ENCODE data around the gene B4GALNT4. TPM values are rescaled to one million over a fixed set of nuclear protein-coding genes. Genes with fewer than 3 reads are reported as not detected.
"Not testable (repeated sequence)": the region's sequence is repeated elsewhere in the genome, so short reads cannot be mapped to it uniquely, and the experiment has no call there.

B4GALNT4 gene
- total RNA-seq, 1 experiment from 2014 or later = 8.1 TPM

- DNase-seq (ENCODE audit: extremely low read depth, low read depth) = no peak
Measured at GRCh38 chr11:373716-374551, 4.6 kb downstream of the B4GALNT4 start.

- DNase-seq (ENCODE audit: extremely low read depth, low read depth) = no peak
Measured at GRCh38 chr11:375065-376025, 6.0 kb downstream of the B4GALNT4 start.

GRCh38 chr11:376531-377173 lies 7.4 kb downstream of the B4GALNT4 start:
- DNase-seq (ENCODE audit: extremely low read depth, low read depth) = no peak

GRCh38 chr11:377174-377865 lies 8.0 kb downstream of the B4GALNT4 start:
- no peak for DNase-seq (ENCODE audit: extremely low read depth, low read depth)

GRCh38 chr11:377883-378500 lies 8.7 kb downstream of the B4GALNT4 start:
- no peak for DNase-seq (ENCODE audit: extremely low read depth, low read depth)

GRCh38 chr11:379205-380094 lies 10.2 kb downstream of the B4GALNT4 start:
- DNase-seq (ENCODE audit: extremely low read depth, low read depth) = no peak

GRCh38 chr11:380095-380480 lies 10.8 kb downstream of the B4GALNT4 start:
- no peak for DNase-seq (ENCODE audit: extremely low read depth, low read depth)

- DNase-seq (ENCODE audit: extremely low read depth, low read depth) = no peak
Measured at GRCh38 chr11:380491-380890, 11.2 kb downstream of the B4GALNT4 start.

- DNase-seq (ENCODE audit: extremely low read depth, low read depth) = no peak
Measured at GRCh38 chr11:380996-381395, 11.7 kb downstream of the B4GALNT4 start.

- no peak for DNase-seq (ENCODE audit: extremely low read depth, low read depth)
Measured at GRCh38 chr11:381501-382072, 12.3 kb downstream of the B4GALNT4 start.

- no peak for DNase-seq (ENCODE audit: extremely low read depth, low read depth)
Measured at GRCh38 chr11:382081-382629, 12.9 kb downstream of the B4GALNT4 start.

- DNase-seq (ENCODE audit: extremely low read depth, low read depth) = no peak
Measured at GRCh38 chr11:383431-383830, 14.1 kb downstream of the B4GALNT4 start.

- no peak for DNase-seq (ENCODE audit: extremely low read depth, low read depth)
Measured at GRCh38 chr11:384511-384910, 15.2 kb downstream of the B4GALNT4 start.

- no peak for DNase-seq (ENCODE audit: extremely low read depth, low read depth)
Measured at GRCh38 chr11:385594-386351, 16.5 kb downstream of the B4GALNT4 start.

GRCh38 chr11:386483-386882 lies 17.2 kb downstream of the B4GALNT4 start:
- DNase-seq (ENCODE audit: extremely low read depth, low read depth) = no peak

GRCh38 chr11:387193-387793 lies 18.0 kb downstream of the B4GALNT4 start:
- no peak for DNase-seq (ENCODE audit: extremely low read depth, low read depth)

GRCh38 chr11:389369-389768 lies 20.1 kb downstream of the B4GALNT4 start:
- not testable (repeated sequence) for DNase-seq (ENCODE audit: extremely low read depth, low read depth)

Data from NCI-H460 (cell line).